K562 (cell line): ENCODE data around the gene PIK3R2. TPM values are rescaled to one million over a fixed set of nuclear protein-coding genes. Genes with fewer than 3 reads are reported as not detected.

ENCODE experiments used
- ATAC-seq: fragments of 200-7000 bp; cut with Tn5 transposase; 3 replicates; pipeline ENCODE4 v1.9.1; 2020; ENCODE audit warnings: moderate library complexity
- BruUV-seq: library from RNA; stranded (reverse); fragments of 400-500 nt; replicated peaks from 2 replicates; lab custom pipeline; 2021; lab: Mats Ljungman, UMichigan
- CTCF ChIA-PET: fragments of 300-600 bp; formaldehyde crosslinking; extraction: SDS; loops from one replicate; lab custom pipeline; 2021; ENCODE audit warnings: low intra/inter-chr PET ratio; lab: Yijun Ruan, JAX
- POLR2A ChIA-PET: fragments of 300-600, 350-650 bp; sonication (Branson Sonifier 250); formaldehyde crosslinking; extraction: SDS; loops from one replicate; lab custom pipeline; 2021; ENCODE audit warnings: antibody characterized with exemption, inconsistent platforms; lab: Yijun Ruan, JAX
- DNase-seq, 4 experiments: peaks; one replicate each; pipeline versions ENCODE4 v3.0.0 to v3.0.0-alpha.2; 2011 to 2018; ENCODE audit warnings: low spot score in 3 of 4, mixed read lengths in 3 of 4; ENCODE audit errors: extremely low read depth in 1 of 4
- FAIRE-seq: peaks from 2 replicates; lab custom pipeline; 2011; peaks lifted over from hg19 to GRCh38; lab: Jason Lieb, UNC
- H2AFZ ChIP-seq: 2 replicates; pipeline ENCODE4 v1.6.0; 2011; ENCODE audit warnings: low read depth, low read length, control low read depth, inconsistent platforms
- H3K27ac ChIP-seq: fragments of 200-600 bp; 3 replicates; pipeline ENCODE4 v1.8.0; 2011; ENCODE audit warnings: low read depth, mild to moderate bottlenecking, control low read depth, inconsistent platforms, low read length, moderate library complexity, mixed read lengths; ENCODE audit errors: extremely low read depth
- H3K27me3 ChIP-seq, 2 experiments: fragments of 300-600 bp in 1 of 2; 2 replicates in 1 of 2; 3 replicates in 1 of 2; pipeline versions ENCODE4 v1.6.0 to v1.8.0; 2011; ENCODE audit warnings: inconsistent platforms in 2 of 2, low read length in 2 of 2, mild to moderate bottlenecking in 1 of 2, mixed read lengths in 1 of 2, moderate library complexity in 1 of 2; ENCODE audit not compliant: control insufficient read depth in 2 of 2, insufficient read depth in 2 of 2
- H3K36me3 ChIP-seq: fragments of 300-600 bp; 3 replicates; pipeline ENCODE4 v1.8.0; 2011; ENCODE audit warnings: mild to moderate bottlenecking, low read length, inconsistent platforms; ENCODE audit not compliant: control insufficient read depth, insufficient read depth
- H3K4me1 ChIP-seq, 2 experiments: fragments of 200-600 bp in 1 of 2; replicated peaks in 1 of 2; 2 replicates in 1 of 2; 3 replicates in 1 of 2; pipeline versions ENCODE4 v1.5.1 to v1.8.0; 2011; ENCODE audit warnings: inconsistent platforms in 2 of 2, low read length in 2 of 2, mild to moderate bottlenecking in 1 of 2, mixed read lengths in 1 of 2, moderate library complexity in 1 of 2; ENCODE audit not compliant: control insufficient read depth in 2 of 2, insufficient read depth in 2 of 2
- H3K4me2 ChIP-seq: 2 replicates; pipeline ENCODE4 v1.6.1; 2011; ENCODE audit warnings: low read length, control low read depth, inconsistent platforms, mixed read lengths; ENCODE audit not compliant: insufficient read depth
- H3K4me3 ChIP-seq: fragments of 200-600 bp; sonication (generic), shearing (Covaris generic); 2 replicates; pipeline ENCODE4 v1.5.1; 2016; ENCODE audit warnings: control low read depth, inconsistent platforms
- H3K79me2 ChIP-seq: fragments of 200-600 bp; 3 replicates; pipeline ENCODE4 v1.8.0; 2011; ENCODE audit warnings: low read length, inconsistent platforms; ENCODE audit not compliant: control insufficient read depth, insufficient read depth
- H3K9ac ChIP-seq, 2 experiments: 2 replicates each; pipeline versions ENCODE4 v1.6.0 to v1.6.1; 2011; ENCODE audit warnings: low read depth in 2 of 2, low read length in 2 of 2, control low read depth in 1 of 2, inconsistent platforms in 1 of 2, mild to moderate bottlenecking in 1 of 2, mixed read lengths in 1 of 2; ENCODE audit not compliant: insufficient read depth in 1 of 2
- H3K9me1 ChIP-seq: one replicate; pipeline ENCODE4 v1.6.0; 2011; ENCODE audit warnings: inconsistent platforms, mild to moderate bottlenecking, low read length, moderate library complexity; ENCODE audit not compliant: control insufficient read depth, insufficient read depth
- H3K9me3 ChIP-seq: replicated peaks from 2 replicates; pipeline ENCODE4 v1.5.1; 2011; ENCODE audit warnings: low read depth, low read length, inconsistent platforms; ENCODE audit not compliant: control insufficient read depth, insufficient read depth
- H4K20me1 ChIP-seq: replicated peaks from 2 replicates; pipeline ENCODE4 v1.6.1; 2011; ENCODE audit warnings: low read length, inconsistent platforms, mixed read lengths; ENCODE audit not compliant: control insufficient read depth, insufficient read depth
- ARID2 ChIP-seq: fragments of 450-650 bp; IDR thresholded peaks from 2 replicates; pipeline ENCODE4 v1.6.1; 2017; ENCODE audit warnings: antibody characterized with exemption, mild to moderate bottlenecking
- BCOR ChIP-seq: fragments of 450-650 bp; IDR thresholded peaks from 2 replicates; pipeline ENCODE4 v1.6.1; 2016
- CHD1 ChIP-seq: fragments of 200-600 bp; sonication (generic); IDR thresholded peaks from one replicate; pipeline ENCODE4 v1.6.1; 2012; ENCODE audit warnings: mild to moderate bottlenecking, moderate library complexity, low read length, inconsistent platforms
- ESRRA ChIP-seq: fragments of 450-650 bp; IDR thresholded peaks from 2 replicates; pipeline ENCODE4 v1.6.1; 2014; ENCODE audit warnings: low read depth, mild to moderate bottlenecking, moderate library complexity, borderline replicate concordance
- HCFC1 ChIP-seq: IDR thresholded peaks from 2 replicates; pipeline ENCODE4 v1.6.1; 2012; ENCODE audit warnings: low read depth, low read length, improper control_type of control experiment
- KDM1A ChIP-seq, 2 experiments: fragments of 450-650 bp; IDR thresholded peaks; 2 replicates each; pipeline ENCODE4 v1.6.1; 2016; ENCODE audit warnings: mild to moderate bottlenecking in 2 of 2
- MAZ ChIP-seq, 2 experiments: fragments of 450-650 bp in 1 of 2; sonication (generic) in 1 of 2; formaldehyde crosslinking; IDR thresholded peaks in 1 of 2; conservative IDR thresholded peaks in 1 of 2; 2 replicates each; pipeline versions ENCODE4 v1.4.0 to v1.5.0; 2020; ENCODE audit warnings: mild to moderate bottlenecking in 1 of 2, missing genetic modification reagents in 1 of 2
- MEF2D ChIP-seq: conservative IDR thresholded peaks from 2 replicates; pipeline ENCODE4 v1.6.1; 2016; ENCODE audit warnings: low read depth, missing genetic modification characterization, missing compliant biosample characterization
- NUFIP1 ChIP-seq: fragments of 450-650 bp; IDR thresholded peaks from 2 replicates; pipeline ENCODE4 v1.6.1; 2018; ENCODE audit not compliant: partially characterized antibody
- RB1 ChIP-seq: fragments of 450-650 bp; IDR thresholded peaks from 2 replicates; pipeline ENCODE4 v1.6.1; 2017; ENCODE audit warnings: low read depth, mild to moderate bottlenecking
- RBBP5 ChIP-seq: fragments of 200-600 bp; sonication (generic); IDR thresholded peaks from 2 replicates; pipeline ENCODE4 v1.6.1; 2012; ENCODE audit warnings: borderline replicate concordance, mild to moderate bottlenecking, low read length, control low read depth, inconsistent platforms; ENCODE audit not compliant: insufficient read depth, poor library complexity, severe bottlenecking
- RFX7 ChIP-seq: fragments of 250-450 bp; sonication (Bioruptor Pico); IDR thresholded peaks from 2 replicates; pipeline ENCODE4 v1.5.1; 2021; ENCODE audit warnings: mild to moderate bottlenecking
- XRCC5 ChIP-seq: fragments of 200-400 bp; formaldehyde crosslinking; IDR thresholded peaks from 2 replicates; pipeline ENCODE4 v1.6.1; 2017; ENCODE audit warnings: low read depth, mild to moderate bottlenecking, low read length
- ZNF561 ChIP-seq: fragments of 450-650 bp; formaldehyde crosslinking; conservative IDR thresholded peaks from 2 replicates; pipeline ENCODE4 v1.4.0; 2020; ENCODE audit warnings: mild to moderate bottlenecking, moderate library complexity
- ZNF584 ChIP-seq: fragments of 200-800 bp; sonication (Bioruptor generic); IDR thresholded peaks from 2 replicates; pipeline ENCODE4 v1.6.1; 2016; ENCODE audit warnings: low read depth, mild to moderate bottlenecking, missing genetic modification characterization, missing compliant biosample characterization
- WGBS: fragments of 100-300 bp; shearing (Covaris generic); methylation state at CpG from one replicate; pipeline ENCODE4 v1.1.6; 2016; ENCODE audit warnings: low coverage, mixed read lengths; ENCODE audit not compliant: insufficient coverage; ENCODE audit errors: missing lambda C conversion rate; 5-methylcytosine and 5-hydroxymethylcytosine counted together
- in situ Hi-C: fragments of 300-500 bp; cut with MboI; formaldehyde crosslinking; loops from 4 replicates; pipeline ENCODE4 v1.15.0; 2018; ENCODE audit warnings: inconsistent platforms, mixed read lengths
- intact Hi-C: fragments of 100-400 bp; cut with micrococcal nuclease; formaldehyde crosslinking; loops from 2 replicates; pipeline ENCODE4 v1.14.2; 2022
- polyA plus RNA-seq, 8 experiments: library from polyadenylated mRNA; depleted of rRNA in 4 of 8; stranded (reverse) in 5 of 8; unstranded in 3 of 8; fragments of >200 nt; fragmentation: Nextera tagmentation in 2 of 8; fragmentation: Illumina TruSeq in 1 of 8; extraction: Ambion mirVana in 2 of 8; extraction: Trizol in 1 of 8; gene quantifications; 2 replicates each; pipeline versions ENCODE4 v1.2.1 to v1.2.3, GENCODE V29; 2011 to 2014; ENCODE audit warnings: inconsistent platforms in 1 of 8, missing spikeins in 1 of 8
- total RNA-seq, 7 experiments: library from RNA; depleted of rRNA in 6 of 7; stranded (reverse); fragments of >200 nt in 6 of 7; fragmentation: Illumina TruSeq in 2 of 7; extraction: Trizol in 2 of 7; gene quantifications; 2 replicates each; pipeline versions ENCODE4 v1.2.1 to v1.2.3, GENCODE V29; 2011 to 2021; ENCODE audit warnings: low replicate concordance in 1 of 7
- TF ChIP-seq, protein P1 (sequence below): fragments of 200-800 bp; sonication (Bioruptor generic); IDR thresholded peaks from 2 replicates; pipeline ENCODE4 v1.6.1; 2017; ENCODE audit warnings: missing genetic modification characterization, missing compliant biosample characterization
- TF ChIP-seq, protein P2 (sequence below), 3 experiments: fragments of 200-800 bp in 1 of 3; sonication (Bioruptor generic) in 1 of 3; sonication (generic) in 1 of 3; formaldehyde crosslinking in 1 of 3; IDR thresholded peaks; 2 replicates each; pipeline versions ENCODE4 v1.6.1 to v1.8.0; 2016 to 2022; ENCODE audit warnings: mild to moderate bottlenecking in 2 of 3, missing compliant biosample characterization in 2 of 3, missing genetic modification characterization in 2 of 3, missing genetic modification reagents in 1 of 3

The PIK3R2 gene
- total and polyA plus RNA-seq, 9 of the 15 experiments (the other 6 are each of a cell fraction or from before 2014, with no cell fraction given) = 0.39 to 37.9 (median 5.3) TPM

DNA sequence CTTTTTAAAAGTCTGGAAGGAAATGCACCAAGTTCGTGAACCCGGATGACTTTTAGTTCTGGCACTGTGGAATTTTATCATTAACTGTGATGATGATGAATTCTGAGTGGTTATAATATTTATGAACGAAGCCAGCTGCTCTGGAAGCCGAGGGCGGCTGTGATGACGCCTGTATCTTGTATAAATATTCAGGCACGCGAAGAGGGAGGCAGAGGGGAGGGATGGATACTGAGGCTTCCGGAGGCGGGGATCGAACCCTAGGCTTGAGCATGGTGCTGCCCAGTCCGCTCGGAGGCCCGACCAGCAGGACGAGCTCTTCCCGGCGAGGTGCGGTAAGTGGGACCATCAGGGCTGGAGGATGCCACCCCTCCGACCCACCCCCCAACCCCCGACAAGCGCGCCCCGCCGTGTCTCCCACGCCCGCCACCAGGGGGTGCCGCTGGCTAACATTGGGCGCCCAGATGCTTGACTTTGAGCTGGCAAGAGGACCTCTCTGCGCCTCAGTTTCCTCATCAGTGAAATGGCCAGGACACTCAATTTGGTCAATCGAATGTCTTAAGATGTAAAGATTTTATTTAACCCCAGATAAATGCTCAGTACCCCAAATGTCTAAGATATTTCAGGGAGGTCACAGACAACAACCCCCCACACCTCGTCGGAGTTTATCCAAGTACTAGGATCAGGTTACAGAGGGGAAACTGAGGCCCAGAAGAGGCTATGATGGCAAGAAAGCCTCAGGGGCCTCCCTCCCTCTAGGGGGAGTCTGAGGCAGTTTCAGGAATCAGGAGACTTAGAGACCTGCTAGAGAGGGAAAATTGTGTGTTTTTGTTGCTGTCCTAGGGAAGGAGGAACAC is 55.4 kb downstream of the PIK3R2 start:
- POLR2A ChIA-PET = interaction anchor here (0.5 to 1.1 kb wide), 5 partner anchors 16 to 177 kb away, joined by 3 to 4 read pairs (median 3); partner anchors contain the start of gene GDF15
- peak overlapping the region in 1 of 2 experiments; percentile 75; a peak in 1 of 4 replicates for H3K9ac ChIP-seq
- peaks cover 10 to 37% of the 10 kb centered on the region in 2 experiments; a peak in 4 of 5 replicates for H3K4me1 ChIP-seq
- H4K20me1 ChIP-seq = no peaks in the 10 kb centered on the region; the same call in 1 of the 2 replicates
- WGBS = 15% methylated on average over 24 of the region's 32 CpGs
- peak overlapping the region; percentile 25 for H3K4me2 ChIP-seq
- peak; percentile 67 to 74 (median 72) for DNase-seq
- peaks cover 11% of the 10 kb centered on the region for H3K79me2 ChIP-seq
- no peak overlapping the region for H3K27ac ChIP-seq
- intact Hi-C loops (loop anchor here (1.0 to 5.0 kb wide), 2 partner anchors 43 to 119 kb away; no protein-coding TSS in a partner anchor), in situ Hi-C loops (loop anchor here (5.0 kb wide), 1 partner anchor 44 kb away; no protein-coding TSS in a partner anchor)
- H3K4me3 ChIP-seq = no peak overlapping the region
- H2AFZ ChIP-seq = peak overlapping the region; percentile 56
- CTCF ChIA-PET = interaction anchor here (1.0 to 3.8 kb wide), 4 partner anchors 43 to 210 kb away, joined by 3 to 55 read pairs (median 6); partner anchors contain the start of gene SSBP4
- peak; percentile 81 for FAIRE-seq
- BruUV-seq = no TSS peak
- no peaks in the 10 kb centered on the region for H3K9me1 ChIP-seq
- H3K36me3 ChIP-seq = no peaks in the 10 kb centered on the region
- no peak for ATAC-seq
- H3K27me3 ChIP-seq = no peaks in the 10 kb centered on the region; a peak in 1 of 5 replicates
- H3K9me3 ChIP-seq = no peaks in the 10 kb centered on the region
- no peak for TF ChIP-seq NUFIP1
- no peak for TF ChIP-seq RFX7 (CRISPR knock-in tag)
- TF ChIP-seq, protein P1, sequence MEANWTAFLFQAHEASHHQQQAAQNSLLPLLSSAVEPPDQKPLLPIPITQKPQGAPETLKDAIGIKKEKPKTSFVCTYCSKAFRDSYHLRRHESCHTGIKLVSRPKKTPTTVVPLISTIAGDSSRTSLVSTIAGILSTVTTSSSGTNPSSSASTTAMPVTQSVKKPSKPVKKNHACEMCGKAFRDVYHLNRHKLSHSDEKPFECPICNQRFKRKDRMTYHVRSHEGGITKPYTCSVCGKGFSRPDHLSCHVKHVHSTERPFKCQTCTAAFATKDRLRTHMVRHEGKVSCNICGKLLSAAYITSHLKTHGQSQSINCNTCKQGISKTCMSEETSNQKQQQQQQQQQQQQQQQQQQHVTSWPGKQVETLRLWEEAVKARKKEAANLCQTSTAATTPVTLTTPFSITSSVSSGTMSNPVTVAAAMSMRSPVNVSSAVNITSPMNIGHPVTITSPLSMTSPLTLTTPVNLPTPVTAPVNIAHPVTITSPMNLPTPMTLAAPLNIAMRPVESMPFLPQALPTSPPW = peak; percentile 67
- no peak for TF ChIP-seq MEF2D (tag)
- TF ChIP-seq ZNF561 = no peak
- no peak for TF ChIP-seq ZNF584 (CRISPR knock-in tag)
- peak in 1 of 2 experiments; percentile 57; a peak in 1 of 4 replicates for TF ChIP-seq KDM1A (IDR thresholded peaks at IDR 0.05)
- peak; percentile 68 for TF ChIP-seq ARID2
- TF ChIP-seq, protein P2, sequence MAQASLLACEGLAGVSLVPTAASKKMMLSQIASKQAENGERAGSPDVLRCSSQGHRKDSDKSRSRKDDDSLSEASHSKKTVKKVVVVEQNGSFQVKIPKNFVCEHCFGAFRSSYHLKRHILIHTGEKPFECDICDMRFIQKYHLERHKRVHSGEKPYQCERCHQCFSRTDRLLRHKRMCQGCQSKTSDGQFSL (CRISPR knock-in tag; IDR thresholded peaks at IDR 0.05) = no peak; the same call in 1 of the 2 replicates
- TF ChIP-seq, protein P2 (tag; IDR thresholded peaks at IDR 0.05) = 0 out of 4 replicates have a peak, but pooled peaks of 1 of the 2 experiments have one; percentile 38
- TF ChIP-seq ESRRA = peak; percentile 97
- TF ChIP-seq RBBP5 = no peak
- TF ChIP-seq CHD1 = no peak
- 0 out of 2 replicates have a peak, but pooled peaks have one; percentile 47 for TF ChIP-seq XRCC5
- no peak for TF ChIP-seq HCFC1
- TF ChIP-seq BCOR = peak; percentile 95
- TF ChIP-seq RB1 = 0 out of 2 replicates have a peak, but pooled peaks have one; percentile 18
- peak in 1 of 2 experiments; percentile 53; a peak in 2 of 4 replicates for TF ChIP-seq MAZ (CRISPR knock-in tag; conservative IDR thresholded peaks at IDR 0.05 in 1 of 2, IDR thresholded peaks at IDR 0.05 in 1 of 2)
